HepG2 (cell line): Measurements from ENCODE around the gene STAMBPL1. TPM values are rescaled to one million over a fixed set of nuclear protein-coding genes. Genes with fewer than 3 reads are reported as not detected.

Experiments
- ATAC-seq: fragments of 200-7000 bp; cut with Tn5 transposase; 3 replicates; pipeline ENCODE4 v1.9.1; 2020; ENCODE audit warnings: mild to moderate bottlenecking, moderate library complexity
- BruUV-seq: library from RNA; stranded (reverse); fragments of 400-500 nt; replicated peaks from 2 replicates; lab custom pipeline; 2021; lab: Mats Ljungman, UMichigan
- CTCF ChIA-PET: fragments of 300-600 bp; formaldehyde crosslinking; extraction: SDS; loops from one replicate; lab custom pipeline; 2021; ENCODE audit warnings: low total read pairs, inconsistent platforms, low intra/inter-chr PET ratio; lab: Yijun Ruan, JAX
- POLR2A ChIA-PET: fragments of 350-600 bp; sonication (Branson Sonifier 250); formaldehyde crosslinking; loops from one replicate; lab custom pipeline; 2020; ENCODE audit warnings: antibody characterized with exemption, inconsistent platforms; lab: Yijun Ruan, JAX
- DNase-seq: peaks from one replicate; pipeline ENCODE4 v3.0.0-alpha.2; 2015; ENCODE audit warnings: low spot score
- FAIRE-seq: peaks from 3 replicates; lab custom pipeline; 2011; peaks lifted over from hg19 to GRCh38; lab: Jason Lieb, UNC
- H2AFZ ChIP-seq: one replicate; pipeline ENCODE4 v1.6.1; 2011; ENCODE audit warnings: low read length, inconsistent platforms
- H3K27ac ChIP-seq: fragments of 300-600 bp; 3 replicates; pipeline ENCODE4 v1.8.0; 2011; ENCODE audit warnings: mixed run types, mild to moderate bottlenecking, mixed read lengths, low read length, inconsistent platforms; ENCODE audit not compliant: insufficient read depth; ENCODE audit errors: extremely low read length
- H3K27me3 ChIP-seq, 2 experiments: fragments of 200-600 bp in 1 of 2; 2 replicates in 1 of 2; 3 replicates in 1 of 2; pipeline versions ENCODE4 v1.6.0 to v1.8.0; 2011; ENCODE audit warnings: low read length in 2 of 2, mild to moderate bottlenecking in 2 of 2, moderate library complexity in 2 of 2, inconsistent platforms in 1 of 2; ENCODE audit not compliant: insufficient read depth in 2 of 2, control insufficient read depth in 1 of 2
- H3K36me3 ChIP-seq, 2 experiments: fragments of 200-600 bp in 1 of 2; replicated peaks in 1 of 2; 2 replicates in 1 of 2; 3 replicates in 1 of 2; pipeline versions ENCODE4 v1.5.1 to v1.8.0; 2011; ENCODE audit warnings: low read length in 2 of 2, inconsistent platforms in 1 of 2; ENCODE audit not compliant: insufficient read depth in 2 of 2, control insufficient read depth in 1 of 2
- H3K4me1 ChIP-seq: 2 replicates; pipeline ENCODE4 v1.5.1; 2012; ENCODE audit warnings: low read length, inconsistent platforms; ENCODE audit not compliant: insufficient read depth
- H3K4me2 ChIP-seq: 2 replicates; pipeline ENCODE4 v1.6.0; 2011; ENCODE audit warnings: low read depth, low read length, inconsistent platforms
- H3K4me3 ChIP-seq, 3 experiments: fragments of 200-600 bp in 1 of 3; sonication (generic), shearing (Covaris generic) in 1 of 3; replicated peaks in 1 of 3; 2 replicates each; pipeline ENCODE4 v1.5.1; 2011 to 2016; ENCODE audit warnings: low read length in 3 of 3, inconsistent platforms in 2 of 3, low read depth in 2 of 3, mild to moderate bottlenecking in 2 of 3, control low read depth in 1 of 3, mixed read lengths in 1 of 3; ENCODE audit not compliant: insufficient read depth in 1 of 3
- H3K79me2 ChIP-seq: one replicate; pipeline ENCODE4 v1.6.1; 2011; ENCODE audit warnings: low read length, inconsistent platforms; ENCODE audit not compliant: insufficient read depth
- H3K9ac ChIP-seq: 2 replicates; pipeline ENCODE4 v1.6.0; 2011; ENCODE audit warnings: mild to moderate bottlenecking, low read depth, low read length, inconsistent platforms; ENCODE audit not compliant: insufficient read depth
- H3K9me3 ChIP-seq: 2 replicates; pipeline ENCODE4 v1.5.1; 2012; ENCODE audit warnings: mild to moderate bottlenecking, low read length
- H4K20me1 ChIP-seq: 2 replicates; pipeline ENCODE4 v1.6.0; 2011; ENCODE audit warnings: inconsistent platforms, mild to moderate bottlenecking, low read length, moderate library complexity; ENCODE audit not compliant: insufficient read depth
- DMAP1 ChIP-seq: IDR thresholded peaks from 2 replicates; pipeline ENCODE4 v1.6.1; 2016
- FOXK2 ChIP-seq: fragments of 450-650 bp; IDR thresholded peaks from 2 replicates; pipeline ENCODE4 v1.6.1; 2016
- HDAC1 ChIP-seq: sonication (generic); formaldehyde crosslinking; IDR thresholded peaks from 2 replicates; pipeline ENCODE4 v1.5.1; 2020; ENCODE audit warnings: mild to moderate bottlenecking, missing genetic modification reagents
- HIVEP1 ChIP-seq: sonication (generic); formaldehyde crosslinking; IDR thresholded peaks from 2 replicates; pipeline ENCODE4 v1.4.0; 2020; ENCODE audit warnings: mild to moderate bottlenecking, missing genetic modification reagents
- HNF4G ChIP-seq, 2 experiments: sonication (generic) in 1 of 2; formaldehyde crosslinking in 1 of 2; IDR thresholded peaks; 2 replicates each; pipeline versions ENCODE4 v1.4.0 to v1.6.1; 2011 to 2020; ENCODE audit warnings: borderline replicate concordance in 2 of 2, low read depth in 2 of 2, mild to moderate bottlenecking in 2 of 2, low read length in 1 of 2, missing genetic modification reagents in 1 of 2, moderate library complexity in 1 of 2
- MED8 ChIP-seq: sonication (generic); formaldehyde crosslinking; IDR thresholded peaks from 2 replicates; pipeline ENCODE4 v1.8.1; 2023; ENCODE audit warnings: mild to moderate bottlenecking, missing genetic modification reagents; ENCODE audit not compliant: insufficient replicate concordance
- MTA1 ChIP-seq: sonication (generic); formaldehyde crosslinking; IDR thresholded peaks from 2 replicates; pipeline ENCODE4 v1.4.0; 2020; ENCODE audit warnings: missing genetic modification reagents, mild to moderate bottlenecking, borderline replicate concordance
- NFKB2 ChIP-seq: sonication (generic); formaldehyde crosslinking; IDR thresholded peaks from 2 replicates; pipeline ENCODE4 v1.4.0; 2020; ENCODE audit warnings: missing genetic modification reagents, borderline replicate concordance
- REL ChIP-seq: sonication (generic); formaldehyde crosslinking; conservative IDR thresholded peaks from 2 replicates; pipeline ENCODE4 v1.8.0; 2022; ENCODE audit warnings: mild to moderate bottlenecking, missing genetic modification reagents, moderate library complexity
- WGBS: methylation state at CpG from one replicate; pipeline ENCODE4 v1.1.6; 2017; ENCODE audit warnings: low lambda C conversion rate; 5-methylcytosine and 5-hydroxymethylcytosine counted together
- in situ Hi-C: cut with HindIII; loops from 2 replicates; pipeline ENCODE4 v1.10.0; 2017; ENCODE audit warnings: low pct_unique_long_range_greater_than_20kb; ENCODE audit not compliant: extremely low pct_ligation_motif_present
- intact Hi-C: fragments of 100-400 bp; cut with micrococcal nuclease; formaldehyde crosslinking; loops from one replicate; pipeline ENCODE4 v1.10.0; 2022; ENCODE audit not compliant: unreplicated experiment
- polyA plus RNA-seq, 8 experiments: library from polyadenylated mRNA; depleted of rRNA in 3 of 8; stranded (reverse) in 7 of 8; unstranded in 1 of 8; fragments of >200 nt; fragmentation: Illumina TruSeq in 4 of 8; extraction: Trizol in 4 of 8; gene quantifications; 2 replicates each; pipeline versions ENCODE4 v1.2.1 to v1.2.3, GENCODE V29; 2011 to 2016; ENCODE audit warnings: low read depth in 4 of 8, missing spikeins in 1 of 8, mixed read lengths in 1 of 8; ENCODE audit not compliant: insufficient read depth in 1 of 8
- total RNA-seq, 5 experiments: library from RNA; depleted of rRNA; stranded (reverse); fragments of >200 nt; fragmentation: Illumina TruSeq; extraction: Trizol; gene quantifications; 2 replicates each; pipeline ENCODE4 v1.2.3, GENCODE V29; 2016; ENCODE audit warnings: low read depth in 1 of 5
- TF ChIP-seq, protein P1 (sequence below): sonication (generic); formaldehyde crosslinking; IDR thresholded peaks from 2 replicates; pipeline ENCODE4 v1.8.0; 2022; ENCODE audit warnings: missing genetic modification reagents, mild to moderate bottlenecking, inconsistent platforms, borderline replicate concordance
- TF ChIP-seq, protein P2 (sequence below): sonication (generic); formaldehyde crosslinking; IDR thresholded peaks from 2 replicates; pipeline ENCODE4 v1.4.0; 2020; ENCODE audit warnings: mild to moderate bottlenecking, missing genetic modification reagents

STAMBPL1 gene
- total and polyA plus RNA-seq, 2 of the 13 experiments (the other 11 are each of a cell fraction or from before 2014, with no cell fraction given), result 1.4 to 1.5 TPM

GRCh38 chr10:88901984-88902789 lies 22.1 kb downstream of the STAMBPL1 start (continued):
- TF ChIP-seq MED8 (CRISPR knock-in tag) (no peak), FOXK2 (no peak)
- TF ChIP-seq, protein P1, sequence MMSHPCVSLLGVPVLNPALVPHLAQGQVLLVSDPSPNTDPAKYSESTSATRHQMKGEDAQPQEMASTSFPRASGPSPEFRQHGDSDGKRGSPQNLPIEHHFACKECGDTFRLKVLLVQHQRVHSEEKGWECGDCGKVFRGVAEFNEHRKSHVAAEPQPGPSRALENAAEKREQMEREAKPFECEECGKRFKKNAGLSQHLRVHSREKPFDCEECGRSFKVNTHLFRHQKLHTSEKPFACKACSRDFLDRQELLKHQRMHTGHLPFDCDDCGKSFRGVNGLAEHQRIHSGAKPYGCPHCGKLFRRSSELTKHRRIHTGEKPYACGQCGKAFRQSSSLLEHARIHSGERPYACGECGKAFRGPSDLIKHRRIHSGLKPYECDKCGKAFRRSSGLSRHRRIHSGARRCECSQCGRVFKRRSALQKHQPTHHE (CRISPR knock-in tag), result no peak

DNA sequence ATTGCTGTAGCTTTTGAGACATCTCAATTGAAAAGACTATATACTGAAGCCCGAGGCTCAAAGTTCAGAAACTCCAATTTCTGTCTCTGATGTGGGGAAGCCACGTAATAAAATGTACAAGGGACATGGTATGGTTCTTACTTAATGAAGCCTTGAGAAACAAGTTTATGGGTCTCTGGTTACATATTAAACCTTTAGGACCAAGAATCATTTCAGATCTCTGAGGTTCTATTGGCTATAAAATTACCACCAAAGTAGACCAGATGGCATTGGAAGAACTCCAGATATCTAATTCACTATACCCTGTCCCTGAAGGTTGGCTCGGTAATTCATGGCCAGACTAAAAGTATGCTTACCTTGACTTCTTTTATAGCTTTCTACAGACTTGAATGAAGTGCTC lies 23.7 kb downstream of the STAMBPL1 start:
- ChIA-PET POLR2A (no interaction called here), CTCF (no interaction called here)
- WGBS, result 70% methylated on average over 3 of the region's 3 CpGs
- no peak overlapping the region for H3K4me2 ChIP-seq
- H2AFZ ChIP-seq, result no peak overlapping the region
- H3K27ac ChIP-seq, result no peak overlapping the region
- no TSS peak for BruUV-seq
- H3K4me3 ChIP-seq, result no peak overlapping the region
- no peak overlapping the region for H3K9ac ChIP-seq
- no peaks in the 10 kb centered on the region for H3K36me3 ChIP-seq
- DNase-seq, result no peak
- FAIRE-seq, result no peak
- no peaks in the 10 kb centered on the region for H4K20me1 ChIP-seq
- no peaks in the 10 kb centered on the region; a peak in 1 of 5 replicates for H3K27me3 ChIP-seq
- no peaks in the 10 kb centered on the region for H3K79me2 ChIP-seq
- in situ Hi-C loops, result no loop called here
- H3K9me3 ChIP-seq, result no peaks in the 10 kb centered on the region
- no peak for ATAC-seq
- TF ChIP-seq HDAC1 (CRISPR knock-in tag) (no peak), DMAP1 (no peak), MTA1 (CRISPR knock-in tag) (no peak), NFKB2 (no peak), HIVEP1 (CRISPR knock-in tag) (no peak), REL (no peak), HNF4G (IDR thresholded peaks at IDR 0.05; ENCODE audit: borderline replicate concordance, low read depth, low read length) (no peak), HNF4G (CRISPR knock-in tag; IDR thresholded peaks at IDR 0.05; ENCODE audit: borderline replicate concordance, low read depth) (no peak)
- TF ChIP-seq, protein P2, sequence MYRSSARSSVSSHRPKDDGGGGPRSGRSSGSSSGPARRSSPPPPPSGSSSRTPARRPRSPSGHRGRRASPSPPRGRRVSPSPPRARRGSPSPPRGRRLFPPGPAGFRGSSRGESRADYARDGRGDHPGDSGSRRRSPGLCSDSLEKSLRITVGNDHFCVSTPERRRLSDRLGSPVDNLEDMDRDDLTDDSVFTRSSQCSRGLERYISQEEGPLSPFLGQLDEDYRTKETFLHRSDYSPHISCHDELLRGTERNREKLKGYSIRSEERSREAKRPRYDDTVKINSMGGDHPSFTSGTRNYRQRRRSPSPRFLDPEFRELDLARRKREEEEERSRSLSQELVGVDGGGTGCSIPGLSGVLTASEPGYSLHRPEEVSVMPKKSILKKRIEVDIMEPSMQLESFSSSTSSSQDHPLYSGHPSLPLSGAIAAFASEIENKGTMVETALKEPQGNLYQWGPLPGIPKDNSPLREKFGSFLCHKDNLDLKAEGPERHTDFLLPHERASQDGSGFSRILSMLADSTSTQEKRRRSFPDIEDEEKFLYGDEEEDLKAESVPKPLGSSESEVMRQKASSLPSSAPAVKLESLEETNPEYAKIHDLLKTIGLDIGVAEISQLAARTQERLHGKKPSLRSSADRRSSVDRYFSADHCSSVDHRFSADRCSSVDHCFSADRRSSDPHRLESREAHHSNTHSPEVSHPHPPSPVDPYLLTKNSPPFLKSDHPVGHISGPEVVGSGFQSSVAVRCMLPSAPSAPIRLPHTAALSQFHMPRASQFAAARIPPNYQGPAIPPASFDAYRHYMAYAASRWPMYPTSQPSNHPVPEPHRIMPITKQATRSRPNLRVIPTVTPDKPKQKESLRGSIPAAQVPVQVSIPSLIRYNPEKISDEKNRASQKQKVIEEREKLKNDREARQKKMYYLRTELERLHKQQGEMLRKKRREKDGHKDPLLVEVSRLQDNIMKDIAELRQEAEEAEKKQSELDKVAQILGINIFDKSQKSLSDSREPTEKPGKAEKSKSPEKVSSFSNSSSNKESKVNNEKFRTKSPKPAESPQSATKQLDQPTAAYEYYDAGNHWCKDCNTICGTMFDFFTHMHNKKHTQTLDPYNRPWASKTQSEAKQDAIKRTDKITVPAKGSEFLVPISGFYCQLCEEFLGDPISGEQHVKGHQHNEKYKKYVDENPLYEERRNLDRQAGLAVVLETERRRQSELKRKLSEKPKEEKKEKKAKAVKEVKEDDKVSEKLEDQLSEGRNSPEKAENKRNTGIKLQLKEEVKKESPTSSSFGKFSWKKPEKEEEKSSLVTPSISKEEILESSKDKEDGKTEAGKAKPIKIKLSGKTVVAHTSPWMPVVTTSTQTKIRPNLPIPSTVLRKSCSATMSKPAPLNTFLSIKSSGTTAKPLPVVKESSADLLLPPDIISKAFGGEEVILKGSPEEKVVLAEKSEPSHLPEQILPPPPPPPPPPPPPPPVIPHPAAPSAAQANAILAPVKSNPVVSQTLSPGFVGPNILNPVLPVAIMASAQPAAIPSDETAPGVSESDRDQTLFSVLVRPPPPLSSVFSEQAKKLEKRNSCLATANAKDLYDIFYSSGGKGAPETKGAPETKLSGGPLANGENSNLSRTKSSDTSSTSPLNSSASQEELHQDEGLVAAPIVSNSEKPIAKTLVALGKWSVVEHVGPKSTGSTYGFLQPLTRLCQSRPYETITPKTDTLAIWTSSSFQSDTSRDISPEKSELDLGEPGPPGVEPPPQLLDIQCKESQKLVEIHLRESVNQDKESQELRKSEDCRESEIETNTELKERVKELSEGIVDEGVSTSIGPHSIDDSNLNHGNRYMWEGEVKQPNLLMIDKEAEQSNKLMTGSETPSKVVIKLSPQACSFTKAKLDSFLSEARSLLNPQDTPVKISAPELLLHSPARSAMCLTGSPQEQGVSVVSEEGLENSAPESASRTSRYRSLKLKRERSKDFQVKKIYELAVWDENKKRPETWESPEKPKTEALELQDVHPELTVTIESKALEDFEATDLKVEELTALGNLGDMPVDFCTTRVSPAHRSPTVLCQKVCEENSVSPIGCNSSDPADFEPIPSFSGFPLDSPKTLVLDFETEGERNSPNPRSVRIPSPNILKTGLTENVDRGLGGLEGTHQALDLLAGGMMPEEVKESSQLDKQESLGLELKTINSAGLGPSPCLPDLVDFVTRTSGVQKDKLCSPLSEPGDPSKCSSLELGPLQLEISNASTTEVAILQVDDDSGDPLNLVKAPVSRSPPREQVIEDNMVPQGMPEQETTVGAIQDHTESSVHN (CRISPR knock-in tag), result no peak
- TF ChIP-seq, all 625 proteins: peak for 0
- intact Hi-C loops, result no loop called here
- H3K4me1 ChIP-seq, result no peaks in the 10 kb centered on the region
